Ovary (tissue), 3 donors: Measurements from ENCODE around the gene GYS1.

Experiments used
- CTCF ChIP-seq, 3 donors: fragments of 450-650 bp in 2 of 3; fragments of 200-600 bp in 1 of 3; IDR thresholded peaks; one replicate each; pipeline versions ENCODE4 v1.5.1 to v1.8.0; 2016 to 2022; ENCODE audit warnings: antibody characterized with exemption in 3 of 3, mild to moderate bottlenecking in 1 of 3
- EP300 ChIP-seq: sonication (generic); formaldehyde crosslinking; IDR thresholded peaks from one replicate; pipeline ENCODE4 v1.6.1; 2017; ENCODE audit warnings: antibody characterized with exemption
- POLR2A ChIP-seq: fragments of 450-650 bp; IDR thresholded peaks from one replicate; pipeline ENCODE4 v1.6.1; 2017; ENCODE audit warnings: antibody characterized with exemption, mild to moderate bottlenecking, moderate library complexity
- donor health status: DM: no; HTN: no; CAD: no.

- TF ChIP-seq CTCF (IDR thresholded peaks at IDR 0.05) (no peak), EP300 (no peak), POLR2A (no peak)
Measured at GRCh38 chr19:49017041-49017665, 24.0 kb upstream of the GYS1 start, which contains the start of gene LHB.
